GM23338 (cell line): Measurements from ENCODE around the gene TEX14. TPM values are rescaled to one million over a fixed set of nuclear protein-coding genes. Genes with fewer than 3 reads are reported as not detected.

Source experiments
- ATAC-seq: fragments of 200-7000 bp; cut with Tn5 transposase; 3 replicates; pipeline ENCODE4 v1.9.1; 2020
- DNase-seq: peaks from one replicate; pipeline ENCODE4 v3.0.0-alpha.2; 2015; ENCODE audit warnings: low spot score
- H2AFZ ChIP-seq: fragments of 200-600 bp; sonication (generic); 2 replicates; pipeline ENCODE4 v1.8.0; 2016; ENCODE audit warnings: antibody characterized with exemption, mild to moderate bottlenecking, moderate library complexity
- H3F3A ChIP-seq: fragments of 200-600 bp; sonication (generic); replicated peaks from 2 replicates; pipeline ENCODE4 v1.8.0; 2017; ENCODE audit warnings: antibody characterized with exemption, mixed run types, low read depth
- H3K27ac ChIP-seq: fragments of 200-600 bp; sonication (generic); 2 replicates; pipeline ENCODE4 v1.6.1; 2016; ENCODE audit warnings: low read depth
- H3K27me3 ChIP-seq: fragments of 200-600 bp; sonication (generic); 2 replicates; pipeline ENCODE4 v1.8.0; 2016; ENCODE audit warnings: mild to moderate bottlenecking, mixed run types, moderate library complexity; ENCODE audit not compliant: insufficient read depth
- H3K36me3 ChIP-seq: fragments of 200-600 bp; sonication (generic); 2 replicates; pipeline ENCODE4 v1.8.0; 2016; ENCODE audit warnings: mild to moderate bottlenecking; ENCODE audit not compliant: insufficient read depth
- H3K4me1 ChIP-seq: fragments of 200-600 bp; sonication (generic); 2 replicates; pipeline ENCODE4 v1.8.0; 2016; ENCODE audit warnings: mild to moderate bottlenecking, moderate library complexity; ENCODE audit not compliant: insufficient read depth
- H3K4me2 ChIP-seq: fragments of 200-600 bp; sonication (generic); 2 replicates; pipeline ENCODE4 v1.7.1; 2017; ENCODE audit warnings: mixed run types
- H3K4me3 ChIP-seq: fragments of 200-600 bp; sonication (generic); 2 replicates; pipeline ENCODE4 v1.6.1; 2016; ENCODE audit warnings: mixed run types
- H3K79me2 ChIP-seq: fragments of 200-600 bp; sonication (generic); replicated peaks from 2 replicates; pipeline ENCODE4 v1.8.0; 2017; ENCODE audit warnings: mild to moderate bottlenecking; ENCODE audit not compliant: insufficient read depth
- H3K9me2 ChIP-seq: fragments of 200-600 bp; sonication (generic); 2 replicates; pipeline ENCODE4 v1.8.0; 2017; ENCODE audit not compliant: insufficient read depth
- H4K20me1 ChIP-seq: fragments of 200-600 bp; sonication (generic); replicated peaks from 2 replicates; pipeline ENCODE4 v1.8.0; 2017; ENCODE audit warnings: mild to moderate bottlenecking; ENCODE audit not compliant: insufficient read depth
- H3K27ac Mint-ChIP-seq: 2 replicates; pipeline ENCODE4 v1.8.0; 2020; ENCODE audit warnings: inconsistent platforms, mild to moderate bottlenecking, moderate library complexity, mixed read lengths
- H3K27me3 Mint-ChIP-seq: 3 replicates; pipeline ENCODE4 v1.8.0; 2022; ENCODE audit warnings: low read depth, mild to moderate bottlenecking, moderate library complexity, mixed read lengths, inconsistent platforms; ENCODE audit not compliant: insufficient read depth, poor library complexity
- H3K36me3 Mint-ChIP-seq: 3 replicates; pipeline ENCODE4 v1.8.0; 2021; ENCODE audit warnings: low read depth, mild to moderate bottlenecking, inconsistent platforms, moderate library complexity, mixed read lengths
- H3K4me1 Mint-ChIP-seq: 3 replicates; pipeline ENCODE4 v1.8.0; 2020; ENCODE audit warnings: mild to moderate bottlenecking, inconsistent platforms, mixed read lengths
- H3K4me3 Mint-ChIP-seq: 3 replicates; pipeline ENCODE4 v1.8.0; 2021; ENCODE audit warnings: moderate library complexity, mild to moderate bottlenecking, inconsistent platforms, mixed read lengths
- H3K9me3 Mint-ChIP-seq: 3 replicates; pipeline ENCODE4 v1.8.0; 2020; ENCODE audit warnings: moderate library complexity, mild to moderate bottlenecking, inconsistent platforms, mixed read lengths
- CREB1 ChIP-seq: fragments of 250-450 bp; sonication (Bioruptor Pico); IDR thresholded peaks from 2 replicates; pipeline ENCODE4 v1.5.0; 2020; ENCODE audit warnings: low read depth, mild to moderate bottlenecking, moderate library complexity
- EZH2 ChIP-seq: fragments of 200-600 bp; sonication (generic); IDR thresholded peaks from one replicate; pipeline ENCODE4 v1.8.0; 2017; ENCODE audit warnings: antibody characterized with exemption, mild to moderate bottlenecking, low read depth; ENCODE audit not compliant: unreplicated experiment
- NANOG ChIP-seq: IDR thresholded peaks from 2 replicates; pipeline ENCODE4 v1.6.1; 2016; ENCODE audit warnings: antibody characterized with exemption, borderline replicate concordance
- POLR2AphosphoS5 ChIP-seq: IDR thresholded peaks from 2 replicates; pipeline ENCODE4 v1.6.1; 2016; ENCODE audit warnings: antibody characterized with exemption, low read depth
- REST ChIP-seq: IDR thresholded peaks from one replicate; pipeline ENCODE4 v1.6.1; 2018; ENCODE audit warnings: antibody characterized with exemption; ENCODE audit not compliant: unreplicated experiment
- ZNF114 ChIP-seq: fragments of 250-450 bp; sonication (Bioruptor Pico); IDR thresholded peaks from 2 replicates; pipeline ENCODE4 v1.5.0; 2020; ENCODE audit warnings: mild to moderate bottlenecking, moderate library complexity
- ZNF331 ChIP-seq: fragments of 250-450 bp; sonication (Bioruptor Pico); IDR thresholded peaks from 2 replicates; pipeline ENCODE4 v1.5.0; 2020; ENCODE audit warnings: low read depth, mild to moderate bottlenecking, moderate library complexity
- ZNF462 ChIP-seq: fragments of 250-450 bp; sonication (Bioruptor Pico); IDR thresholded peaks from 2 replicates; pipeline ENCODE4 v1.5.0; 2020; ENCODE audit warnings: mild to moderate bottlenecking, moderate library complexity
- polyA plus RNA-seq: library from polyadenylated mRNA; unstranded; fragments of >200 nt; fragmentation: Nextera tagmentation; extraction: Ambion mirVana; gene quantifications from 2 replicates; pipeline ENCODE4 v1.2.1, GENCODE V29; 2016
- total RNA-seq: library from RNA; depleted of rRNA; stranded (reverse); fragments of >200 nt; shearing (Covaris generic); gene quantifications from 2 replicates; pipeline ENCODE4 v1.2.3, GENCODE V29; 2014

The TEX14 gene
- total and polyA plus RNA-seq, 2 experiments from 2014 or later, result 0.80 to 2.6 TPM

GRCh38 chr17:58641887-58642311, 49.9 kb downstream of the TEX14 start:
- no peak overlapping the region for H3K4me2 ChIP-seq
- H2AFZ ChIP-seq, result 0 out of 2 replicates have a peak overlapping the region, but pooled peaks have one; percentile 63

More at GRCh38 chr17:58641887-58642311, 49.9 kb downstream of the TEX14 start:
- H3K9me3 Mint-ChIP-seq, result no peaks in the 10 kb centered on the region
- no peak overlapping the region for H3K27ac Mint-ChIP-seq
- Histone ChIP-seq H3K4me3 (no peak overlapping the region), H3K27me3 (no peaks in the 10 kb centered on the region), H3K36me3 (no peaks in the 10 kb centered on the region), H3K27ac (no peak overlapping the region), H4K20me1 (no peaks in the 10 kb centered on the region), H3K4me1 (no peaks in the 10 kb centered on the region; the same call in 1 of the 2 replicates), H3F3A (no peaks in the 10 kb centered on the region), H3K9me2 (no peaks in the 10 kb centered on the region), H3K79me2 (no peaks in the 10 kb centered on the region)
- ATAC-seq (no peak), DNase-seq (no peak)
- 0 out of 3 replicates have a peak, but pooled peaks cover 3% of the 10 kb centered on the region for H3K4me1 Mint-ChIP-seq
- TF ChIP-seq CREB1 (CRISPR knock-in tag) (no peak), ZNF331 (no peak), NANOG (no peak), ZNF114 (CRISPR knock-in tag) (no peak), REST (no peak), ZNF462 (no peak), EZH2 (no peak), POLR2AphosphoS5 (no peak)
- no peak overlapping the region for H3K4me3 Mint-ChIP-seq
- H3K27me3 Mint-ChIP-seq, result peaks cover 3% of the 10 kb centered on the region
- H3K36me3 Mint-ChIP-seq, result no peaks in the 10 kb centered on the region
